ENCODE results near the gene ANGEL1.

Gene ANGEL1

DNA sequence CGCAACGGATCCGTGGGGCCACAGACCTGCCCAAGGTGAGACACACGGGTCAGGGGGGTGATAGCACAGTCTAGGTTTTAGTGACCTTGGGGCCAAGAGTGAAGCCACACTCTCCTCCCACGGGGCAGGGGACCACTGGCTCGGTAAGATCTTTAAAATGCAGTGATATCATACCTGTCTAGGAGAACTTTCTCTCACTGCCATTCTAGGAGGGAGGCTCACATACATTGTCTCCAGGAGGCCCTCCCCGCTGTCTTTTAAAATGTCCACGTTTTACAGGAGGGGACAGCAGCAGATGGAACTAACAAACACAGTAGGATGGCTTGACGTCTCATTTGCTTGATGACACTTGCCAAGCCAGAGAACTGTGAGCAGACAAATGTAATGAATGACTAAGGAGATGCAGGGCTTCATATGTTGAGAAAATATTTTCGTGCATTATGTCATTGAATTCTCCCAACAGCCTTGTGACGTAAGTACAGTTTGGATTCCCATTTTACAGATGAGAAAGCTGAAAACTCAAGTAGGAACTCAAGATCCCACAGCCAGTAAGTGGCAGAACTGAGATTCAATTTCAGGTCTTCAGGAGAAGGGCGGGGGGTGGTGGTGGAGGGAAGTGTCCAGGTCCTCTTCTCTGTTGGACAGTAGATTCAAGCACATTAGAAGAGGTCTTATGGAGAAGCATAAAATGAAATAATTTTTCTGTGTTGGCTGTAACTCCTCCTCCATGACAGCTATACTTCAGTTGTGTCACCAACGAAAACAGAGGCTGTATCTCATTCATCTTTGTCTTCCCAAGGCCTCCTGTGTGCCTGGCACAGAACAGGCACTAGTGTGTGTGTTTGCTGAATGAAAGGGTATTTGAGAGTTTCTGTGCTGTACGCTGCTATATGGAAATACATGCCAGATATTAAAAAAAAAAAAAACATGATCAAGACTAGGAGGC, 49.3 kb downstream of the ANGEL1 start:
- DNase-seq, result peak in 1 of 2 donors; percentile 13

- peak in 1 of 2 donors; percentile 15 for DNase-seq
Measured at GRCh38 chr14:76762411-76763095, 50.1 kb downstream of the ANGEL1 start.

DNA sequence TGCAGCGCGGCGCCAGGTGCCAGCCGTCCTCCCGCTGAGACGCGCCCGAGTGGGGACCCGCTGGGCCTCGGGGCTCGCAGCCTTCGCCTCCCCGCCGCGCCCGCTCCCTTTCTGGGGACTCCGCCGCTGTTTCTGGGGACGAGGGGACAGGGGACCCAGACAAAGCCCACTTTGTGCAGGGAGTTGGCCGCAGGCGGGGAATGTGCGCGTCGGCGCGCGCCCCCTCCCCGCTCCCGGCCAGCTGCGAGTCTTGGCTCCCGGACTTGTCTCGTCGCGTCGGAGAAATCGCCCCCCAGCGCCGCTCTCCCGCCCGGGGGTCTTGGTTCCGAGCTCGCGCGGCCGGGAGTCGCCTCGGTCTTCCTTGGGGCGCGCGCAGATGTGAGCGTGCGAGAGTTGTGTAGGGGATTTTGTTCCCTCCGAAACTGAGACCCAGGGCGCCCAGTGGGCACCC, 50.7 kb downstream of the ANGEL1 start:
- DNase-seq, result peak in 1 of 2 donors; percentile 16

GRCh38 chr14:76761136-76761959, 51.3 kb downstream of the ANGEL1 start, which contains the start of gene VASH1:
Gene VASH1, plus strand, starts transcription at chr14:76761468. Its CDS starts 1,354 bp downstream, at chr14:76762822.
- DNase-seq, result peak; percentile 63 to 73

GRCh38 chr14:76760331-76761135, 52.1 kb downstream of the ANGEL1 start:
- DNase-seq, result peak in 1 of 2 donors; percentile 8

GRCh38 chr14:76759589-76759988, 53.1 kb downstream of the ANGEL1 start:
- peak in 1 of 2 donors; percentile 8 for DNase-seq

DNA sequence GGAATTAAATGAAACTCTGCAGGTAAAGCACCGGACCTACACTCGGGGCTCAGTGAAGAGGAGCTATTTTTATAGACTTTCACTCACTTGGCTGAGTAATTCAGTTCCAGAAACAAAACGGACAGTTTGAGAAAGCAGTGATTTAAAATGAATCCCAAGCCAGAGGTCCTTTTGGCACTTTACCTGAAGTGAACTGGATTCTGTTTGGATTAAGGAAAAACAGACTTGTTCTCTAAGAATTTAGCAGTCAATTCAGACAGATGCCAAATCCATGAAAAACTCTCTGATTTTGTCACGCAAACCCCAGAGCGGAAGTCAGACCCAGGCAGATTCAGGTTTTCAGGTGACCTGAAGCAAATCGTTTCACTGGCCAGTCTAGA, 56.3 kb downstream of the ANGEL1 start:
- no peak for DNase-seq

- no peak for DNase-seq
Measured at GRCh38 chr14:76755610-76756370, 56.9 kb downstream of the ANGEL1 start.

DNA sequence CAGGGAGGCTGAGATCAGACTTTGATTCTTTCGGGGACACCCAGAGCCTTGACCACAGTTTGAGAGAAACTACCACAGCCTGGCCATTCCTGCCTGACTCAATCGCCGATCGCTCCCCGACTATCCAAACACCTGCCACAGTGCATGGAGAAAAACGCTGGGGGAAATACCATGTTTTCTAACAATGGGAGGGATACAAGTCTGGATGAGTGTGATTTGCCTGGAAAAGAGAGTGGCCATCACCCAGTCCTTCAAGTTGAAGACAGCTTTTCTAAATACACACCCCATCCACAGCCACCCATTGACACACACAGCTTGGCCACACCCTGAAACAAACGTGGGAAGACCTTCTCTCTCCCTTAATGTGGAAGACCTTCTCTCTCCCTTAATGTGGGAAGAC, 58.1 kb downstream of the ANGEL1 start:
- no peak for DNase-seq

DNA sequence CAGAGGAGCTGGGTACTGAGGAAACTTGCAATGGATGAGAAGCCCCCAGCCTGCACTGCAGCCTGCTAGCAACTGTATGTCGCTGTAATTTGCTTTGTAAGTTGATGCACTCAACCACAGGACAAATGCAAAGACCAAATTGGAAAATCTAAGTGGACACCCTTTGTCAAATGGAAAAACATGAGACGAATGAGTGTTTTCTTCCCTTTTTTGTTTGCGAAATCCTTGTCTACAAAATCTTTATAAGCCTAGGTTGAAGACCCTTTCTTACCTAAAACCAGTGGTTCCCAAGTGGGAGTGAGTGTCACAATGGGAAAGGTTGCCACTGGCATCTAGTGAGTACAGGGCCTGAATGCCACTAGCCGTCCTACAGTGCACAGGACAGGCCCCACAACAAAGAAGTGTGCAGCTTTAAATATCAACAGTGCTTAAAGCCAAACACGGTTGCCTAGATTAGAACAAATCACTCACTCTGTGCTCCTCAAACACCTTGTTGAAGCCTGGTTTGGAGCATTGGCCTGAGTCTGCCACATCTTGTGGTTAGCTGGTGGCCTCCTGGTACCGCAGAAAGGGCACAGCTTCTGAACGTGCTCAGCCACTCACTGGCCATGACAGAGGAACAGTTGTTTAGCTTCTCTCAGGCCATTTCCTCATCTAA, 59.0 kb downstream of the ANGEL1 start:
- no peak for DNase-seq

- DNase-seq, result no peak
Measured at GRCh38 chr14:76752744-76753143, 59.9 kb downstream of the ANGEL1 start.

DNA sequence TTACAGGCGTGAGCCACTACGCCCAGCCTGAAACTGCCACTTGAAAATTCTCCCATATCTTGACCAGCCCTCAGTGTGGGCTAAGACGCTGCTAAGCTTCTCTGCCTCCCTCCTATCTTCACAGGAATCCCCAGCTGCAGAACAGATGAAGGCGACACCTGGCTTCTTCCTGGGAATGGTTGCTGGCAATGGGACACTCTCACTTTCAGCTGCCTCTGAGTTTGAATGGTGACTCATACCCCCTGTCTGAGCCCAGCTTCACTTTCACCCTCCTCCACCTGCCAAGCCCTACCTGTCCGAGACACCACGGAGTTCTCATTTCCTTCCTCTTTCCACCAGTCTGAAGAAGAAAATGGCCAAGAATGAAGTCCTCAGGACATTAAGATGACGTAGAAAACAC, 69.7 kb downstream of the ANGEL1 start:
- no peak for DNase-seq

GRCh38 chr14:76742185-76742584, 70.5 kb downstream of the ANGEL1 start:
- no peak for DNase-seq

- no peak for DNase-seq
Measured at GRCh38 chr14:76741074-76741473, 71.6 kb downstream of the ANGEL1 start.
